Fibroblast of skin of left quadriceps (primary cell): ENCODE data around the gene ARSA.

Source experiments
- DNase-seq, 2 experiments: peaks; one replicate each; pipeline ENCODE4 v3.0.0-alpha.2; 2013; ENCODE audit warnings: low read depth in 2 of 2

The ARSA gene

GRCh38 chr22:50579752-50580151 is 48.2 kb downstream of the ARSA start:
- DNase-seq: no peak

- DNase-seq: no peak
These were observed 49.1 kb downstream of the ARSA start for GRCh38 chr22:50578776-50579310.

- DNase-seq: no peak
These were observed 49.8 kb downstream of the ARSA start, which contains the start of gene CPT1B for GRCh38 chr22:50577987-50578775. Gene CPT1B, minus strand, starts transcription at chr22:50578427. Its CDS starts 512 bp downstream, at chr22:50577915.

GRCh38 chr22:50577697-50577986 is 50.3 kb downstream of the ARSA start:
- no peak for DNase-seq

- DNase-seq: no peak
These were observed 50.9 kb downstream of the ARSA start for GRCh38 chr22:50576806-50577696.

- DNase-seq: no peak
These were observed 51.9 kb downstream of the ARSA start for GRCh38 chr22:50576070-50576469.

GRCh38 chr22:50575426-50575941 is 52.5 kb downstream of the ARSA start:
- no peak for DNase-seq
